Tibial artery (tissue), 4 donors: ENCODE measurements around the gene LCN2.
"Not testable (repeated sequence)": the region's sequence is repeated elsewhere in the genome, so short reads cannot be mapped to it uniquely, and the experiment has no call there.

Experiments
- DNase-seq, 2 donors: peaks; one replicate each; pipeline ENCODE4 v3.0.0-alpha.2; 2019
- H3K27ac ChIP-seq, 2 donors: fragments of 200-600 bp; sonication (generic) in 1 of 2; 1 replicate in 1 of 2; 2 replicates in 1 of 2; pipeline ENCODE4 v1.5.1; 2018 to 2019; ENCODE audit warnings: mild to moderate bottlenecking in 1 of 2
- H3K27me3 ChIP-seq, 2 donors: fragments of 200-600 bp; sonication (generic) in 1 of 2; one replicate each; pipeline versions ENCODE4 v1.5.1 to v1.6.0; 2016 to 2019
- H3K36me3 ChIP-seq, 3 donors: fragments of 200-600 bp; sonication (generic) in 2 of 3; one replicate each; pipeline ENCODE4 v1.5.1; 2016 to 2019; ENCODE audit warnings: mild to moderate bottlenecking in 2 of 3
- H3K4me1 ChIP-seq, 4 donors: fragments of 200-600 bp; sonication (generic) in 2 of 4; 1 replicate in 3 of 4; 2 replicates in 1 of 4; pipeline ENCODE4 v1.5.1; 2016 to 2019
- H3K4me3 ChIP-seq, 2 donors: fragments of 200-600 bp; sonication (generic) in 1 of 2; 1 replicate in 1 of 2; 2 replicates in 1 of 2; pipeline ENCODE4 v1.5.1; 2018 to 2019; ENCODE audit warnings: mild to moderate bottlenecking in 2 of 2
- H3K9me3 ChIP-seq, 3 donors: fragments of 200-600 bp; sonication (generic) in 1 of 3; one replicate each; pipeline ENCODE4 v1.5.1; 2016 to 2019
- intact Hi-C: fragments of 100-400 bp; cut with DNase I; formaldehyde crosslinking; loops from one replicate; pipeline ENCODE4 v1.15.0; 2023; ENCODE audit warnings: low total_unique reads
- TF ChIP-seq, protein P1 (sequence below), 2 experiments: fragments of 200-600 bp in 1 of 2; fragments of 450-650 bp in 1 of 2; IDR thresholded peaks; one replicate each; pipeline ENCODE4 v1.5.1; 2017 to 2019; ENCODE audit warnings: antibody characterized with exemption in 2 of 2, mild to moderate bottlenecking in 1 of 2, moderate library complexity in 1 of 2

Gene LCN2

DNA sequence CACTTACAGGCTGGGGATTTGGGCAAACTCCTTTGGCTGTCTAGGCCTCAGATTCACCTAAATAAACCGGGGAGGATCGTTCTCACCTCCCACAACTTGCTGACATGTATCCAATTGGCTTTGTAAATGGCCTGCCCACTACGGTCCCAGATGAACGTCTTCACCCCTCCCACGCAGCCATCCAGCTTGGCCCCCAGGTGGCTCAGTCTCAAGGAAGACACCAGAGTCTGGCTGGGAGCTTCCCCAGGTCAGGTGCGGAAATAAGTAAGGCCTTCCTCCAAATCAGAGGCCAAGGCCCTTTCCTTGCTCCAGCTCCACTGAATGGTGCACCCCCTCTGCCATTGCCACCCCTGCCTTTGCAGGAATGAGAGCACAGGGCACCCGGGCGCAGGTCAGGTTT, 30.7 kb downstream of the LCN2 start:
- DNase-seq = no peak
- Histone ChIP-seq H3K27ac (no peak overlapping the region), H3K27me3 (no peaks in the 10 kb centered on the region), H3K36me3 (peaks cover 68 to 86% (median 82%) of the 10 kb centered on the region in 3 donors), H3K4me1 (no peaks in the 10 kb centered on the region), H3K4me3 (no peak overlapping the region), H3K9me3 (no peaks in the 10 kb centered on the region)
- TF ChIP-seq, protein P1, sequence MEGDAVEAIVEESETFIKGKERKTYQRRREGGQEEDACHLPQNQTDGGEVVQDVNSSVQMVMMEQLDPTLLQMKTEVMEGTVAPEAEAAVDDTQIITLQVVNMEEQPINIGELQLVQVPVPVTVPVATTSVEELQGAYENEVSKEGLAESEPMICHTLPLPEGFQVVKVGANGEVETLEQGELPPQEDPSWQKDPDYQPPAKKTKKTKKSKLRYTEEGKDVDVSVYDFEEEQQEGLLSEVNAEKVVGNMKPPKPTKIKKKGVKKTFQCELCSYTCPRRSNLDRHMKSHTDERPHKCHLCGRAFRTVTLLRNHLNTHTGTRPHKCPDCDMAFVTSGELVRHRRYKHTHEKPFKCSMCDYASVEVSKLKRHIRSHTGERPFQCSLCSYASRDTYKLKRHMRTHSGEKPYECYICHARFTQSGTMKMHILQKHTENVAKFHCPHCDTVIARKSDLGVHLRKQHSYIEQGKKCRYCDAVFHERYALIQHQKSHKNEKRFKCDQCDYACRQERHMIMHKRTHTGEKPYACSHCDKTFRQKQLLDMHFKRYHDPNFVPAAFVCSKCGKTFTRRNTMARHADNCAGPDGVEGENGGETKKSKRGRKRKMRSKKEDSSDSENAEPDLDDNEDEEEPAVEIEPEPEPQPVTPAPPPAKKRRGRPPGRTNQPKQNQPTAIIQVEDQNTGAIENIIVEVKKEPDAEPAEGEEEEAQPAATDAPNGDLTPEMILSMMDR (IDR thresholded peaks at IDR 0.05) = no peak
- intact Hi-C loops = no loop called here

DNA sequence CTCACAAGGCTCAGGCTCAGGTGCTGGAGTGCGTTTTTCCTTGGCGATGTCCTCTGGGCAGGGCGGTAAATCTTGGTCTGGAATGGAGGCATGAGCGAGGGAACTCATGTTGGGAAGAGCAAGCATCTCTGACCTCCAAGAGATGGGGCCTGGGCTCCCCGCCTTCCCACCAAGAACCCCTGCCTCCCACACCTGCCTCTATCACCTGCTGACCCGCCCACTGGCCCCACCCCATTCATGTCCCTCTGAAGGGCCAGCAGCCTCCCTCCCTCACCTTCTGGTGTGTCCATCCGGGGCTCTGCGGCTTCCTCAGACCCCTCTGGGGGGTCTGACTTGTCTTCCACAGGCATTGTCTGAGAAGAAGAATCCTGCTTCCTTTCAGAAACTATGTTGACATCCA, 31.2 kb downstream of the LCN2 start:
- no peaks in the 10 kb centered on the region for H3K4me1 ChIP-seq
- intact Hi-C loops = no loop called here

DNA sequence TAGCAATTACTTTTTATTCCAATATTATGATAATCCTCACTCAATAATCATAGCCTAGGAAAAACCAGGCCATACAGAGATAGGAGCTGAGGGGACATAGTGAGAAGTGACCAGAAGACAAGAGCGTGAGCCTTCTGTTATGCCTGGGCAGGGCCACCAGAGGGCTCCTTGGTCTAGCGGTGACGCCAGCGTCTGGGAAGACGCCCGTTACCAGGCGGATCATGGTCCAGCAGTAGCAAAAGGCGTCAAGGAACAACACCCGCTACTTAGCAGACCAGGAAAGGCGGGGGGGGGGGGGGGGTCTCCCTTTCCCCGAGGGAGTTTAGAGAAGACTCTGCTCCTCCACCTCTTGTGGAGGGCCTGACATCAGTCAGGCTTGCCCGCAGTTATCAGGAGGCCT, 32.2 kb downstream of the LCN2 start:
- intact Hi-C loops, H3K27ac ChIP-seq, H3K27me3 ChIP-seq, H3K4me1 ChIP-seq, H3K4me3 ChIP-seq, H3K9me3 ChIP-seq: not testable (repeated sequence)
- TF ChIP-seq, protein P1 (IDR thresholded peaks at IDR 0.05) = peak; percentile 58 to 64
- peak in 1 of 2 donors; percentile 77 for DNase-seq
- peaks cover 61 to 86% (median 75%) of the 10 kb centered on the region in 3 donors for H3K36me3 ChIP-seq

More for the DNA sequence above, 31.2 kb downstream of the LCN2 start:
- TF ChIP-seq, protein P1 (IDR thresholded peaks at IDR 0.05) = no peak
- Histone ChIP-seq H3K36me3 (peaks cover 69 to 86% (median 82%) of the 10 kb centered on the region in 3 donors), H3K27ac (no peak overlapping the region), H3K9me3 (no peaks in the 10 kb centered on the region), H3K27me3 (no peaks in the 10 kb centered on the region), H3K4me3 (no peak overlapping the region)
- DNase-seq = no peak

GRCh38 chr9:128182893-128183588, 33.8 kb downstream of the LCN2 start:
- DNase-seq = no peak
- no peak overlapping the region for H3K4me3 ChIP-seq
- H3K27me3 ChIP-seq = no peaks in the 10 kb centered on the region
- H3K27ac ChIP-seq = no peak overlapping the region
- no peaks in the 10 kb centered on the region for H3K9me3 ChIP-seq
- intact Hi-C loops = no loop called here
- no peaks in the 10 kb centered on the region for H3K4me1 ChIP-seq
- TF ChIP-seq, protein P1 (IDR thresholded peaks at IDR 0.05) = no peak
- peaks cover 45 to 79% (median 60%) of the 10 kb centered on the region in 3 donors for H3K36me3 ChIP-seq

DNA sequence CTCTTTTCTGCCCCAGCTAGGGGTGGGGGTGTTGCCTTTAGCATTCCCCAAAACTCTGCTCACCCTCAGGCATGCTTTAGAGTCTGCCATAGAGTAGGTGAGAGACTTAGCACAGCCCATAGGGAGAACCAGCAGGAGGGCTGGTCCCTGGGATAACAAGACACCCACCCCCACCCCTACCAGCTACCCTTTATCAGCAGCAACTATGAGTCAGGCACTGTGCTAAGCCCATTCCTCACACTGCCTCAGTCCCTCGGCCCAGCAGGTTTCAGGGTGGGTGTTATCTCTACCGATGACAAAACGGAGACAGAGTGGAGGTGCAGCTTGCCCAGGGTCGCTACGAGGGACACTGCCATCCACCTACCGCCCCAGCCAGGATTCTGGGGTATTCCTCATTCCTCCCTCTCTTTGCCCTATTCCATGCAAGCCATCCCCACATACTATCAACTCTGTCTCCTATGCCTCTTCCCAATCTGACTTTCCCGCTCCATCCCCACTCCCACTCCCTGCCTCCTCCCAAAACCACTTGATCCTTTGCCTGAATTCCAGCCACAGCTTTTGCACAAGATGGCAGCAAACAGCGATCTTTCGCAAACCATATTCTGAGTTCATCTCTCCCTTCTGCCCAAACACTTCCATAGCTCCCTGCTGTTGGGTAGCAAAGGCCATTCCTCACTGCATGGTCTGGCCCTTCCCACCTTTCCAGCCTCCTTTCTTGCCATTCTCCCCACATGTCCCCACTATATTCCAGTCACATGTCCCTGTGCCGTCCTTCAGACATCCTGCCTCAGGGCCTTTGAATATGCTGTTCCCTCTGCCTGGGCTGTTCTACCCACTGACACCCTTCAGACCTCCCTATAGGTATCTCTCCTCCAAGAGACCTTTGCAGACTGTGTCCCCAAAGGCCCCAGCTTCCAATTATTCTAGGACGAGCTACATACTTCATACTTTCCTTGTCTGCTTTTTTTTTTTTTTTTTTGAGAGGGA, 37.0 kb downstream of the LCN2 start:
- peaks cover 28 to 69% (median 39%) of the 10 kb centered on the region in 3 donors for H3K36me3 ChIP-seq
- no peaks in the 10 kb centered on the region for H3K9me3 ChIP-seq
- TF ChIP-seq, protein P1 (IDR thresholded peaks at IDR 0.05) = no peak
- intact Hi-C loops = no loop called here
- peaks cover 0 to 12% (median 12%) of the 10 kb centered on the region in 4 donors for H3K4me1 ChIP-seq
- no peaks in the 10 kb centered on the region for H3K27me3 ChIP-seq
- no peak for DNase-seq
- no peak overlapping the region for H3K4me3 ChIP-seq
- H3K27ac ChIP-seq = no peak overlapping the region
